Mesothelial cell of epicardium (in vitro differentiated cells): ENCODE data around the gene ALG2. TPM values are rescaled to one million over a fixed set of nuclear protein-coding genes. Genes with fewer than 3 reads are reported as not detected.
"Not testable (repeated sequence)": the region's sequence is repeated elsewhere in the genome, so short reads cannot be mapped to it uniquely, and the experiment has no call there.

Source experiments
- DNase-seq, 2 experiments: peaks; one replicate each; pipeline ENCODE4 v3.0.0; 2021; ENCODE audit warnings: low spot score in 2 of 2; ENCODE audit not compliant: unreplicated experiment in 2 of 2
- H3K27ac Mint-ChIP-seq: 2 replicates; pipeline ENCODE4 v1.8.0; 2021; ENCODE audit warnings: mixed read lengths
- H3K27me3 Mint-ChIP-seq: 2 replicates; pipeline ENCODE4 v1.8.0; 2021; ENCODE audit warnings: low read depth, mixed read lengths
- H3K36me3 Mint-ChIP-seq: 2 replicates; pipeline ENCODE4 v1.8.0; 2021; ENCODE audit warnings: mixed read lengths
- H3K4me1 Mint-ChIP-seq: 2 replicates; pipeline ENCODE4 v1.8.0; 2021; ENCODE audit warnings: mixed read lengths
- H3K4me3 Mint-ChIP-seq: 2 replicates; pipeline ENCODE4 v1.8.0; 2021; ENCODE audit warnings: mild to moderate bottlenecking, moderate library complexity, mixed read lengths
- H3K9me3 Mint-ChIP-seq: 2 replicates; pipeline ENCODE4 v1.8.0; 2021; ENCODE audit warnings: mixed read lengths
- CTCF ChIP-seq: fragments of 200-600 bp; sonication (generic); IDR thresholded peaks from one replicate; pipeline ENCODE4 v1.5.0; 2021; ENCODE audit warnings: antibody characterized with exemption; ENCODE audit not compliant: unreplicated experiment
- total RNA-seq: library from RNA; stranded (reverse); gene quantifications from 3 replicates; pipeline ENCODE4 v1.2.1, GENCODE V29; 2021

ALG2 gene
- total RNA-seq, 1 donor from 2014 or later, result 29.6 TPM

GRCh38 chr9:99244344-99245260, 22.9 kb upstream of the ALG2 start:
- no peaks in the 10 kb centered on the region for H3K4me1 Mint-ChIP-seq
- H3K9me3 Mint-ChIP-seq, result peaks cover 10% of the 10 kb centered on the region
- no peaks in the 10 kb centered on the region for H3K27me3 Mint-ChIP-seq
- H3K27ac Mint-ChIP-seq, result no peak overlapping the region
- DNase-seq, result no peak
- H3K4me3 Mint-ChIP-seq, result no peak overlapping the region
- no peak for TF ChIP-seq CTCF
- peaks cover 9% of the 10 kb centered on the region for H3K36me3 Mint-ChIP-seq

GRCh38 chr9:99241106-99241505, 19.4 kb upstream of the ALG2 start:
- Mint-ChIP-seq H3K27ac (no peak overlapping the region), H3K4me3 (no peak overlapping the region), H3K36me3 (peaks cover 25% of the 10 kb centered on the region), H3K9me3 (peaks cover 15% of the 10 kb centered on the region), H3K4me1 (no peaks in the 10 kb centered on the region), H3K27me3 (no peaks in the 10 kb centered on the region)
- TF ChIP-seq CTCF, result no peak
- DNase-seq, result no peak

GRCh38 chr9:99239341-99240060, 17.8 kb upstream of the ALG2 start:
- H3K27ac Mint-ChIP-seq, result peak overlapping the region; percentile 44
- no peaks in the 10 kb centered on the region for H3K27me3 Mint-ChIP-seq
- no peak for TF ChIP-seq CTCF

GRCh38 chr9:99238331-99238730, 16.6 kb upstream of the ALG2 start:
- DNase-seq, result no peak
- Mint-ChIP-seq H3K4me3 (no peak overlapping the region), H3K36me3 (peaks cover 26% of the 10 kb centered on the region), H3K27ac (no peak overlapping the region), H3K4me1 (no peaks in the 10 kb centered on the region), H3K9me3 (peaks cover 15% of the 10 kb centered on the region), H3K27me3 (no peaks in the 10 kb centered on the region)
- no peak for TF ChIP-seq CTCF

More at GRCh38 chr9:99239341-99240060, 17.8 kb upstream of the ALG2 start:
- peaks cover 26% of the 10 kb centered on the region for H3K36me3 Mint-ChIP-seq
- H3K4me3 Mint-ChIP-seq, result no peak overlapping the region
- peaks cover 15% of the 10 kb centered on the region for H3K9me3 Mint-ChIP-seq
- no peak for DNase-seq
- H3K4me1 Mint-ChIP-seq, result no peaks in the 10 kb centered on the region

- H3K27me3 Mint-ChIP-seq, H3K4me3 Mint-ChIP-seq, H3K4me1 Mint-ChIP-seq, H3K27ac Mint-ChIP-seq, DNase-seq: not testable (repeated sequence)
- peaks cover 14% of the 10 kb centered on the region for H3K9me3 Mint-ChIP-seq
- peaks cover 26% of the 10 kb centered on the region for H3K36me3 Mint-ChIP-seq
Observed at GRCh38 chr9:99237849-99238248, 16.1 kb upstream of the ALG2 start.

GRCh38 chr9:99237356-99237755, 15.6 kb upstream of the ALG2 start:
- TF ChIP-seq CTCF, result no peak
- no peak for DNase-seq
- Mint-ChIP-seq H3K9me3 (peaks cover 10% of the 10 kb centered on the region), H3K27ac (no peak overlapping the region), H3K27me3 (no peaks in the 10 kb centered on the region), H3K4me3 (no peak overlapping the region), H3K4me1 (no peaks in the 10 kb centered on the region), H3K36me3 (peaks cover 22% of the 10 kb centered on the region)
